Measurements from ENCODE around the gene ANGPT4. TPM values are rescaled to one million over a fixed set of nuclear protein-coding genes. Genes with fewer than 3 reads are reported as not detected.

ANGPT4 gene
- total and polyA plus RNA-seq, 10 of the 15 experiments (the other 5 are each of a cell fraction or from before 2014, with no cell fraction given) = 0.01 to 0.16 TPM; not detected in 8

DNA sequence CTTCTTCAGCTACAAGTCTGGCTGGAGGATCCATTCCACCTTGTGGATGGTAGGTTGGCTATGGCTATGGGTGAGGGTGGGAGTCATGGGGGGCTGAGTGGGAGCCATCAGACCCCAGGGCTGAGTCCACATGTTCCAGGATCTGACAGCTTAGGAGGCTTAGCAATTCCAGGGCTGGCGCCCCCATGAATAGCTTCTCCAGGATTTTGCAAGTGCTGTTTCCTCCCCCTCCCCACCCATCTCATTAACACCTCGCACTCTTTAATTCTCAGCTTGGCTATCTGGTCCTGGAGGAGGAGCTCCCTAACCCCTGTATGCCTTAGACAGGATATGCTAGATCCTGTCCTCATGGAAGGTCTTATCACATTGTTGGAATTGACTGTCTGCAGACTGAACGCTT lies 39.0 kb upstream of the ANGPT4 start:
- WGBS (ENCODE audit: insufficient coverage, insufficient replicate concordance, low lambda C conversion rate, missing lambda C conversion rate) = 53% methylated on average over 3 of the region's 3 CpGs
- no peak for ATAC-seq
- Histone ChIP-seq H3K9ac (ENCODE audit: control insufficient read depth, insufficient read depth, low read length) (no peak overlapping the region), H3K4me3 (no peak overlapping the region), H3K27ac (ENCODE audit: control insufficient read depth, insufficient read depth) (no peak overlapping the region), H3K4me2 (ENCODE audit: control insufficient read depth, insufficient read depth) (no peak overlapping the region), H3K9me3 (replicated peaks; ENCODE audit: control insufficient read depth, insufficient read depth, low read length) (no peaks in the 10 kb centered on the region), H2AFZ (ENCODE audit: control insufficient read depth, low read depth, low read length) (no peak overlapping the region), H3K79me2 (ENCODE audit: control insufficient read depth, insufficient read depth, low read length) (no peaks in the 10 kb centered on the region), H3K36me3 (ENCODE audit: control insufficient read depth in 2 of 2, insufficient read depth in 2 of 2, low read length in 1 of 2) (no peaks in the 10 kb centered on the region), H3K4me1 (ENCODE audit: control insufficient read depth, insufficient read depth, low read length) (no peaks in the 10 kb centered on the region), H3K27me3 (replicated peaks in 1 of 2; ENCODE audit: control insufficient read depth in 2 of 2, insufficient read depth in 2 of 2, low read length in 1 of 2) (no peaks in the 10 kb centered on the region; a peak in 2 of 4 replicates), H4K20me1 (ENCODE audit: control insufficient read depth, insufficient read depth) (no peaks in the 10 kb centered on the region)
- in situ Hi-C loops (cut with MboI) = loop anchor here (5.0 kb wide), 1 partner anchor 138 kb away; no protein-coding TSS in a partner anchor
- intact Hi-C loops (cut with micrococcal nuclease; ENCODE audit: unreplicated experiment) = no loop called here
- POLR2A ChIA-PET = no interaction called here
- BruUV-seq (replicated peaks) = no TSS peak
- FAIRE-seq = no peak
- SMC1A ChIA-PET (ENCODE audit: uncharacterized antibody, unreplicated experiment) = interaction anchor here (1.0 to 5.4 kb wide), 8 partner anchors 50 to 153 kb away, joined by 3 to 52 read pairs (median 6); partner anchors contain the start of gene FAM110A
- CTCF ChIA-PET = interaction anchor here (1.1 to 4.6 kb wide), 17 partner anchors 16 to 254 kb away, joined by 3 to 142 read pairs (median 5); partner anchors contain the start of gene FAM110A
- RAD21 ChIA-PET (ENCODE audit: unreplicated experiment) = interaction anchor here (0.7 to 4.6 kb wide), 7 partner anchors 20 to 1294 kb away, joined by 3 to 94 read pairs (median 5); no protein-coding TSS in a partner anchor
- DNase-seq (ENCODE audit: low read depth, low spot score) = no peak
- TF ChIP-seq, protein P1, sequence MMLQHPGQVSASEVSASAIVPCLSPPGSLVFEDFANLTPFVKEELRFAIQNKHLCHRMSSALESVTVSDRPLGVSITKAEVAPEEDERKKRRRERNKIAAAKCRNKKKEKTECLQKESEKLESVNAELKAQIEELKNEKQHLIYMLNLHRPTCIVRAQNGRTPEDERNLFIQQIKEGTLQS (IDR thresholded peaks at IDR 0.05; ENCODE audit: borderline replicate concordance, extremely low read depth, low read depth, low read length) = no peak
- no peak for TF ChIP-seq MEF2B (IDR thresholded peaks at IDR 0.05; ENCODE audit: partially characterized antibody, poor library complexity, severe bottlenecking)
- TF ChIP-seq ATF7 (IDR thresholded peaks at IDR 0.05; ENCODE audit: low read depth) = no peak
- TF ChIP-seq MTA2 (IDR thresholded peaks at IDR 0.05; ENCODE audit: low read depth) = no peak
- TF ChIP-seq, protein P2, sequence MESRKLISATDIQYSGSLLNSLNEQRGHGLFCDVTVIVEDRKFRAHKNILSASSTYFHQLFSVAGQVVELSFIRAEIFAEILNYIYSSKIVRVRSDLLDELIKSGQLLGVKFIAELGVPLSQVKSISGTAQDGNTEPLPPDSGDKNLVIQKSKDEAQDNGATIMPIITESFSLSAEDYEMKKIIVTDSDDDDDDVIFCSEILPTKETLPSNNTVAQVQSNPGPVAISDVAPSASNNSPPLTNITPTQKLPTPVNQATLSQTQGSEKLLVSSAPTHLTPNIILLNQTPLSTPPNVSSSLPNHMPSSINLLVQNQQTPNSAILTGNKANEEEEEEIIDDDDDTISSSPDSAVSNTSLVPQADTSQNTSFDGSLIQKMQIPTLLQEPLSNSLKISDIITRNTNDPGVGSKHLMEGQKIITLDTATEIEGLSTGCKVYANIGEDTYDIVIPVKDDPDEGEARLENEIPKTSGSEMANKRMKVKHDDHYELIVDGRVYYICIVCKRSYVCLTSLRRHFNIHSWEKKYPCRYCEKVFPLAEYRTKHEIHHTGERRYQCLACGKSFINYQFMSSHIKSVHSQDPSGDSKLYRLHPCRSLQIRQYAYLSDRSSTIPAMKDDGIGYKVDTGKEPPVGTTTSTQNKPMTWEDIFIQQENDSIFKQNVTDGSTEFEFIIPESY (IDR thresholded peaks at IDR 0.05) = no peak
- TF ChIP-seq SRF (IDR thresholded peaks at IDR 0.05; ENCODE audit: low read depth in 2 of 2, low read length in 2 of 2) = no peak
- TF ChIP-seq CEBPB (IDR thresholded peaks at IDR 0.05; ENCODE audit: borderline replicate concordance in 1 of 2, low read depth in 2 of 2, low read length in 2 of 2) = no peak
- no peak for TF ChIP-seq ZNF217 (IDR thresholded peaks at IDR 0.05)
- TF ChIP-seq SREBF1 (IDR thresholded peaks at IDR 0.05; ENCODE audit: low read length) = no peak
- no peak for TF ChIP-seq POLR2AphosphoS5 (IDR thresholded peaks at IDR 0.05; ENCODE audit: low read length)
- no peak for TF ChIP-seq GATAD2B (conservative IDR thresholded peaks at IDR 0.05; ENCODE audit: low read depth)
- TF ChIP-seq POU2F2 (IDR thresholded peaks at IDR 0.05; ENCODE audit: borderline replicate concordance, low read depth, low read length) = no peak
- TF ChIP-seq IRF4 (IDR thresholded peaks at IDR 0.05; ENCODE audit: low read depth, low read length) = no peak
- TF ChIP-seq, protein P3, sequence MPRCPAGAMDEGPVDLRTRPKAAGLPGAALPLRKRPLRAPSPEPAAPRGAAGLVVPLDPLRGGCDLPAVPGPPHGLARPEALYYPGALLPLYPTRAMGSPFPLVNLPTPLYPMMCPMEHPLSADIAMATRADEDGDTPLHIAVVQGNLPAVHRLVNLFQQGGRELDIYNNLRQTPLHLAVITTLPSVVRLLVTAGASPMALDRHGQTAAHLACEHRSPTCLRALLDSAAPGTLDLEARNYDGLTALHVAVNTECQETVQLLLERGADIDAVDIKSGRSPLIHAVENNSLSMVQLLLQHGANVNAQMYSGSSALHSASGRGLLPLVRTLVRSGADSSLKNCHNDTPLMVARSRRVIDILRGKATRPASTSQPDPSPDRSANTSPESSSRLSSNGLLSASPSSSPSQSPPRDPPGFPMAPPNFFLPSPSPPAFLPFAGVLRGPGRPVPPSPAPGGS (IDR thresholded peaks at IDR 0.05; ENCODE audit: borderline replicate concordance, insufficient read depth, low read depth, low read length, poor library complexity, severe bottlenecking) = no peak
- TF ChIP-seq, protein P4, sequence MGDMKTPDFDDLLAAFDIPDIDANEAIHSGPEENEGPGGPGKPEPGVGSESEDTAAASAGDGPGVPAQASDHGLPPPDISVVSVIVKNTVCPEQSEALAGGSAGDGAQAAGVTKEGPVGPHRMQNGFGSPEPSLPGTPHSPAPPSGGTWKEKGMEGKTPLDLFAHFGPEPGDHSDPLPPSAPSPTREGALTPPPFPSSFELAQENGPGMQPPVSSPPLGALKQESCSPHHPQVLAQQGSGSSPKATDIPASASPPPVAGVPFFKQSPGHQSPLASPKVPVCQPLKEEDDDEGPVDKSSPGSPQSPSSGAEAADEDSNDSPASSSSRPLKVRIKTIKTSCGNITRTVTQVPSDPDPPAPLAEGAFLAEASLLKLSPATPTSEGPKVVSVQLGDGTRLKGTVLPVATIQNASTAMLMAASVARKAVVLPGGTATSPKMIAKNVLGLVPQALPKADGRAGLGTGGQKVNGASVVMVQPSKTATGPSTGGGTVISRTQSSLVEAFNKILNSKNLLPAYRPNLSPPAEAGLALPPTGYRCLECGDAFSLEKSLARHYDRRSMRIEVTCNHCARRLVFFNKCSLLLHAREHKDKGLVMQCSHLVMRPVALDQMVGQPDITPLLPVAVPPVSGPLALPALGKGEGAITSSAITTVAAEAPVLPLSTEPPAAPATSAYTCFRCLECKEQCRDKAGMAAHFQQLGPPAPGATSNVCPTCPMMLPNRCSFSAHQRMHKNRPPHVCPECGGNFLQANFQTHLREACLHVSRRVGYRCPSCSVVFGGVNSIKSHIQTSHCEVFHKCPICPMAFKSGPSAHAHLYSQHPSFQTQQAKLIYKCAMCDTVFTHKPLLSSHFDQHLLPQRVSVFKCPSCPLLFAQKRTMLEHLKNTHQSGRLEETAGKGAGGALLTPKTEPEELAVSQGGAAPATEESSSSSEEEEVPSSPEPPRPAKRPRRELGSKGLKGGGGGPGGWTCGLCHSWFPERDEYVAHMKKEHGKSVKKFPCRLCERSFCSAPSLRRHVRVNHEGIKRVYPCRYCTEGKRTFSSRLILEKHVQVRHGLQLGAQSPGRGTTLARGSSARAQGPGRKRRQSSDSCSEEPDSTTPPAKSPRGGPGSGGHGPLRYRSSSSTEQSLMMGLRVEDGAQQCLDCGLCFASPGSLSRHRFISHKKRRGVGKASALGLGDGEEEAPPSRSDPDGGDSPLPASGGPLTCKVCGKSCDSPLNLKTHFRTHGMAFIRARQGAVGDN (IDR thresholded peaks at IDR 0.05) = no peak
- TF ChIP-seq, protein P5, sequence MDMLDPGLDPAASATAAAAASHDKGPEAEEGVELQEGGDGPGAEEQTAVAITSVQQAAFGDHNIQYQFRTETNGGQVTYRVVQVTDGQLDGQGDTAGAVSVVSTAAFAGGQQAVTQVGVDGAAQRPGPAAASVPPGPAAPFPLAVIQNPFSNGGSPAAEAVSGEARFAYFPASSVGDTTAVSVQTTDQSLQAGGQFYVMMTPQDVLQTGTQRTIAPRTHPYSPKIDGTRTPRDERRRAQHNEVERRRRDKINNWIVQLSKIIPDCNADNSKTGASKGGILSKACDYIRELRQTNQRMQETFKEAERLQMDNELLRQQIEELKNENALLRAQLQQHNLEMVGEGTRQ (IDR thresholded peaks at IDR 0.05; ENCODE audit: borderline replicate concordance, low read depth, low read length) = no peak
